GM12872 (cell line): ENCODE data around the gene WHAMM.

ENCODE experiments used
- CTCF ChIP-seq: IDR thresholded peaks from 3 replicates; pipeline ENCODE4 v1.5.1; 2011; ENCODE audit warnings: low read depth, mild to moderate bottlenecking, low read length, moderate library complexity; ENCODE audit not compliant: insufficient read depth

Gene WHAMM

GRCh38 chr15:82804575-82804949 lies 4.9 kb upstream of the WHAMM start:
- TF ChIP-seq CTCF: no peak

GRCh38 chr15:82805994-82806406 lies 3.4 kb upstream of the WHAMM start, which contains the start of gene FSD2:
Gene FSD2, minus strand, starts transcription at chr15:82806069. Its CDS starts 18,679 bp downstream, at chr15:82787390.
- peak; percentile 31; the same call in 1 of the 3 replicates for TF ChIP-seq CTCF

- no peak for TF ChIP-seq CTCF
Measured at GRCh38 chr15:82807920-82808633, 1.4 kb upstream of the WHAMM start.

GRCh38 chr15:82808634-82809041 lies 790 bp upstream of the WHAMM start:
- TF ChIP-seq CTCF: no peak

GRCh38 chr15:82810061-82810889 lies 847 bp downstream of the WHAMM start:
- TF ChIP-seq CTCF: no peak

GRCh38 chr15:82810890-82811426 lies 1.5 kb downstream of the WHAMM start:
- TF ChIP-seq CTCF: no peak

- no peak for TF ChIP-seq CTCF
Measured at GRCh38 chr15:82812994-82813393, 3.6 kb downstream of the WHAMM start.
